SW480 (cell line): ENCODE results near the gene PHRF1.

Source experiments
- DNase-seq: peaks from one replicate; pipeline ENCODE4 v3.0.0-alpha.2; 2016; ENCODE audit warnings: low spot score

PHRF1 gene

DNA sequence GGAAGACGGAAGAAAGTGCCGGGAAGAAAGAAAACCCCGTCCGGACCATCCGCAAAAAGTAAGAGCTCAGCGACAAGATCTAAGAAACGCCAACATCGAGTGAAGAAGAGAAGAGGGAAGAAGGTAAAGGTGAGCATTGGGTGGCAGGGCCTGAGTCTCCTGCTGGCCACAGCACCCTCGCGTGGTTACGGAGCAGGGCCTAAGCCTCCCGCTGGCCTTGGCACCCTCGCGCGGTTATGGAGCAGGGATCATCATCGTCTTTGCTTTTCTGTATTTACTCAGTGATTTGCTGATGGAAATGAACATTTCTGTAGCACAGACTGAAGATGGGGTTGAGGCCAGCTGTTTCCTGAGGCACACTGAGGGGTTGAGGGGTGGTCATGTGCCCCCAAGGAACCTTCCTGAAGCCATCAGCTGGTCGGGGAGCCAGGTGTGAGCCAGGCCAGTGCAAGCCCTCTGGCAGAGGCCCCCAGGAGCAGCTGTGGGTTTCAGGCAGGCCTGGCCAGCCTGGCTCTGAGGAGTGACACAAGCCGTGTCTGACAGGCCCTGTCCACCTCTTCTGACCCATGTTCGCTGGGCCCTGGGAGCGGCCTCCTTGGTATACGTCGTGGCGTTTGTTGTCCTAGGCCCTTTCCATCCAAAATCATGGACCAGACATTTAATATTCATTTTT is 25.4 kb downstream of the PHRF1 start:
- DNase-seq: no peak

GRCh38 chr11:603154-603553 is 26.9 kb downstream of the PHRF1 start:
- DNase-seq: no peak

GRCh38 chr11:605286-606129 is 29.2 kb downstream of the PHRF1 start:
- no peak for DNase-seq

GRCh38 chr11:606245-606644 is 30.0 kb downstream of the PHRF1 start:
- DNase-seq: no peak

DNA sequence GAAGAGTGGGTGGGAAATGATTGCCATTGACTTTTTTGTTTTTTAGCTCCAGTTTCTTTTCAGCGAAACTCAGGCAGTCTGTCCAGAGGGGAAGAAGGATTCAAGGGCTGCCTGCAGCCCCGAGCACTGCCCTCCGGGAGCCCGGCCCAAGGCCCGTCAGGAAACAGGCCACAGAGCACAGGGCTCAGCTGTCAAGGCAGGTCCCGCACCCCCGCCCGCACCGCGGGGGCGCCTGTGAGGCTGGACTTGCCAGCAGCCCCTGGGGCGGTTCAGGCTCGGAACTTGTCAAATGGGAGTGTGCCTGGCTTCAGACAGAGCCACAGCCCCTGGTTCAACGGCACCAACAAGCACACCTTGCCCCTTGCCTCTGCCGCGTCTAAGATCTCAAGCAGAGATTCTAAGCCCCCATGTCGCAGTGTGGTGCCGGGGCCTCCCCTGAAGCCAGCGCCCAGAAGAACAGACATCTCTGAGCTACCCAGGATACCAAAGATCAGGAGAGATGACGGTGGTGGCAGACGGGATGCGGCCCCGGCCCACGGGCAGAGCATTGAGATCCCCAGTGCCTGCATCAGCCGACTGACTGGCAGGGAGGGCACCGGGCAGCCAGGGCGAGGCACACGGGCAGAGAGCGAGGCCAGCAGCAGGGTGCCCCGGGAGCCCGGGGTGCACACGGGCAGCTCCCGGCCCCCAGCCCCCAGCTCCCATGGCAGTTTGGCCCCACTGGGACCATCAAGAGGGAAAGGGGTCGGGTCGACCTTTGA is 30.9 kb downstream of the PHRF1 start:
- no peak for DNase-seq

- no peak for DNase-seq
Observed at GRCh38 chr11:607971-608659, 31.8 kb downstream of the PHRF1 start.

GRCh38 chr11:608791-609251 is 32.6 kb downstream of the PHRF1 start:
- no peak for DNase-seq

DNA sequence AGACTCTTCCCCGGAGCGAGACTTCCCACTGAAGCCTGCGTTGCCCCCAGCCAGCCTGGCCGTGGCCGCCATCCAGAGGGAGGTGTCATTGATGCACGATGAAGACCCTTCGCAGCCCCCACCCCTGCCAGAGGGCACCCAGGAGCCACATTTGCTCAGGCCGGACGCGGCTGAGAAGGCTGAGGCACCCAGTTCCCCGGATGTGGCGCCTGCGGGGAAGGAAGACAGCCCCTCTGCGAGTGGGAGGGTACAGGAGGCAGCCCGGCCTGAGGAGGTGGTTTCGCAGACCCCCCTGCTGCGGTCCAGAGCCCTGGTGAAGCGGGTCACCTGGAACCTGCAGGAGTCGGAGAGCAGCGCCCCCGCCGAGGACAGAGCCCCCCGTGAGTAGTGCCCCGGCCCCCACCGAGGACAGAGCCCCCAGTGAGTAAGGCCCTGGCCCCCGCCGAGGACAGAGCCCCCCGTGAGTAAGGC is 33.1 kb downstream of the PHRF1 start:
- DNase-seq: no peak

- no peak for DNase-seq
Observed at GRCh38 chr11:610146-610801, 34.0 kb downstream of the PHRF1 start.

DNA sequence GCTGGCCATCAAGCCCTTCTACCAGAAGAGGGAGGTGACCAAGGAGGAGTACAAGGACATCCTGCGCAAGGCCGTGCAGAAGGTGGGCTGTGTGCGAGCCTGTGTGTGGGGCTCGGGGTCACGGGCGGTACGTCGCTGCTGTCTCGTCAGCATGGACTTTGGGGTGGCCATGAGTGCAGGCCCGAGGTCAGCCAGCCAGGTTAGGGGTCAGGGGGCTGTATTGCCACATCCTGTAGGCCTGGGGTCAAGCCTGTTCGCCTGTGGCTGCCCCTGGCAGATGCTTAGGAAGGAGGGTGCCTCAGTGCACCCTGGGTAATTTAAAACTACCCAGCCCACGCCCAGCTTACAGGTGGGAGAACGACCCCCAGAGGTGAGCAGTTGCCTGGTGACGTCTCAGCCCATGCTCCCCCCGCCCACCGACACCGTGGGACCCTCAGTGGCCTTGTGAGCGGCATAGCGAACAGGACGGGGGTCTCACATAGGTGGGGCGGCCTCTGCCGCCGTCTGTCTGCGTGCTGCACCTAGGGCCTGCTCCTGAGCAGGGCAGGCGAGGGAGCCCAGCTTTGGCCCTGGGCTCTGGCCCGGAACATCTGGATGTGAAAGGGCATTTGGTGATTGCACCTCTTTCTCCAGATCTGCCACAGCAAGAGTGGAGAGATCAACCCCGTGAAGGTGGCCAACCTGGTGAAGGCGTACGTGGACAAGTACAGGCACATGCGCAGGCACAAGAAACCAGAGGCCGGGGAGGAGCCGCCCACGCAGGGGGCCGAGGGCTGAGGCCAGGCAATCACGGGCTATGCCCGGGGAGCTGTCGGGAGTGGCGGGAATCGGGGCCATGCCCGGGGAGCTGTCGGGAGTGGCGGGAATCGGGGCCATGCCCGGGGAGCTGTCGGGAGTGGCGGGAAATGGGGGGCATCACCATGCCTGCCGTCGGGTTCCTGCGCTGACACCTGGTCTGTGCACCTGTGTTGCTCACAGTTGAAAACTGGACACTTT is 35.0 kb downstream of the PHRF1 start:
- DNase-seq: no peak

- DNase-seq: peak; percentile 47
Observed at GRCh38 chr11:612201-612960, 36.1 kb downstream of the PHRF1 start.

DNA sequence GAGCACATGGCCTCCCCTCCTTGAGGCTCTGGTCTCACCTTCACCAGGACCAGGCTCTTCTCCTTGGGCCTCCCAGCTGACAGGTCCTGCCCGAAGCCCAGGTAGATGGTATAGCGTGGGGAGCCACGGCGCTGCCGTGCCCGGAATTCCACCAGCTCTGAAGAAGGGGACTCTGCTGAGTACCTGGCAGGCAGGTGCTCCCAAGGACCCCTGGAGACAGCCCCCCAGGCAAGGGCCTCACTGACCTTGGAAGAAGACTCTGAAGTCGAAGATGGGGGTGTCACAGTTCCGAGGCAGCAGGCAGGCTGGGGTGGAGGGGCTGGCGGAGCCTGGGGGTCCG is 36.7 kb downstream of the PHRF1 start:
- no peak for DNase-seq

GRCh38 chr11:613369-613968 is 37.2 kb downstream of the PHRF1 start:
- peak; percentile 69 for DNase-seq

DNA sequence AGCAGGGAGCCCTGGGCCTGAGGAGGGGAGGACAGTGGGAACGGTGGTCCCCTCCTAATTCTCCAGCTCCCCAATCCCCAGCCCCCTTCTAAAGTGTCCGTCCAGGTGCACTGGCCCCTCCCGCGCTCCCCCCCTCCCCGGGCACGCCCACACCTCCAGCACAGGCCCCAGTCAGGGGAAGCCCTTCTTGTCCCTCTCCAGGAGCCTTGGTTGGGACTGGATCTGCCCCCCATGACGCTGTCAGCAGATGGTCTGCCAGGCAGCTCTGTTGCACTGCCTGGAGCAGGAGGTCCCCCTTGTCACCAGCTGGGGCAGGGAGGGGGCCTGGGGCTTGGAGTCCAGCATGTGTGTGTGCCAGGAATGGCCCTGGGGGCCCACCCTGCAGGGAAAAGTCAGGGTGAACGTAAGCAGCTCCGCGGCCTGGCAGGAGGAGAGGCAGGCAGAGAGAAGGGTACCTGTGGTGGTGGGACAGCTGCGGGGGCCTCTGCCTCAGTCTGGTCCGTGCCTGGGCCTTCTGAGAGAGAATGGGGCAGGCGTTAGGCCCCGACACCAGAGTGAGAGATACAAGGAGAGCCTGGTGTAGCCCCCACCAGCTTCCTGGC is 37.9 kb downstream of the PHRF1 start:
- no peak for DNase-seq

DNA sequence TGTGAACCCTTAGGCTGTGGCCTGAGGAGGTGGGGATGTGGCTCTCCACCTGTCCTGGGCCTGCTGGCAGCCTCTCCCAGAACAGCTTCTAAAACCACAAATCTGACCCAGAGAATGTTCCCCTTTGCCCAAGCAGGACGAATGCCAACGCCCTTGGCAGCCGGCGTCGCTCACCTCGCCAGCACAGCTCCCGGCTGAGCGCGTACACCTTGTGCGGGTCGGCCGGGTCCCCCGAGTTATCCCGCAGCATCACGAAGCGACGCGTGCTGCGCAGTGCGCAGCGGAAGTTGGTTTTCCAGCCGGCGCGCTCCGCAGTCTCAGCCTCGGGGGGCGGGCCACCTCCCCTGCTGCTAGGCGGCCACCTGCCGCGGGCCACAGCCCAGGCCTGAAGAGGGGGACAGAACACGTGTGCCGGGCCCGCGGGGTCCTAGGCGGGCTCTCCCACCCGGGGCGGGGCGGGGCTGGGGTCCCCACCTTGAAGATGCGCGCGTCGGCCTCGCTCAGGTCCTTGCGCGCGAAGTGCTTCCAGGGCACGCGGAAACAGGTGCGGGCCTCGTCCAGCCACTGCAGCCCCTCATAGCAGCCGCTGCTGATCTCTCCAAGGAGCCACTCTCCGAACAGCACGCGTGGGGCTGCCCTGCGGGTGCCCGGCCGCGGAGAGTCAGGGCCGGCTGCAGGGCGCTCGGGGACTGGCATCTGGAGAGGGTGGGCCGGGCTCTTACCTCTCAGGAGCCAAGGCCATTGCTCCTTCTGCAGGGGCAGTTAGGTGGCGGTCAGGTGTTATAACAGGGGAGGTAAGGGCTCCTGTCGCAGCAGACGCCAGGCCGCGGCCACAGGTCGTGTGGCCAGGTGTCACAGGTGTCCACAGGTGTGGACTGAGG is 38.6 kb downstream of the PHRF1 start:
- peak; percentile 27 for DNase-seq

DNA sequence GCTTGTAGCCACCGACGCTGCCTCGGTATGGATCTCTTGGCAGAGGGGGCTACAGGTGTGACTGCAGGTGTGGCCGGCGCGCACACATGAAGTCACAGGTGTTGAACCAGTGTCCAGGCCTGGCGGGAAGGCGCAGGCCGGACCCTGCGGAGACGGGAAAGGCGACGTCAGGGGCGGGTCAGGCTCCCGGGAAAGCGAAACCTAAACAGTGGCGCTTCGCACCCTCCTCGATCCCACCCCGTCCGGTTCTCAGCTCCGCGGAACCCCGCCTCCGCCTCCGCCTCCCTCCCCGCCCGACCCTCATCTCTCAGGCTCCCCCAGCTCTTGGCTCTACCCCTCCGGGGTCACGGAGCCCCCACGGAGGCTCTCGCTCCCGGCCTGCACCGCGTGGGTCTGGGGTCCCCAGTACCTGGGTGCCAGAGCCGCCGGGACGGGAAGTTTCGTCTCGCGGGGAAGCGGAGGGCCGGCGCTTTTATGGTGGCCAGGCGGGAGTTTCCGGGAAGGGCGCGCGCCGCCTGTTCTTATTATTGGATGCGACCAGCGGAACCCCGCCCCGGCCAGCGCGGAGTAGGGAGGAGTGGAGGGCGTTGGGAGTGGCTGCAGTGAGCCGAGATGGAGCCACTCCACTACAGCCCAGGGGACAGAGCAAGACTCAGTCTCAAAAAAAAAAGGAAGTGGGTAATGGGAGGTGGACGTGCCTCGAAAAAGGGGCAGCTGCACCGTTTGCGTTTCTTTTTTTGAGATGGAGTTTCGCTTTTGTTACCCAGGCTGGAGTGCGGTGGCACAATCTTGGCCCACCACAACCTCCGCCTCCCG is 39.4 kb downstream of the PHRF1 start, which contains the start of gene IRF7:
Gene IRF7 (minus strand): TSS at position 447 of the 816 bp plus-strand sequence. CDS start 586 bp downstream, outside the sequence.
- DNase-seq: peak; percentile 87
